PFSK-1 (cell line): Measurements from ENCODE around the gene EN1.

ENCODE experiments used
- POLR2AphosphoS5 ChIP-seq: IDR thresholded peaks from 2 replicates; pipeline ENCODE4 v1.6.1; 2012; ENCODE audit warnings: low read depth, mild to moderate bottlenecking, control low read depth, low read length, moderate library complexity
- SIN3A ChIP-seq: IDR thresholded peaks from 2 replicates; pipeline ENCODE4 v1.6.1; 2012; ENCODE audit warnings: mild to moderate bottlenecking, low read length, moderate library complexity, borderline replicate concordance; ENCODE audit not compliant: insufficient read depth

DNA sequence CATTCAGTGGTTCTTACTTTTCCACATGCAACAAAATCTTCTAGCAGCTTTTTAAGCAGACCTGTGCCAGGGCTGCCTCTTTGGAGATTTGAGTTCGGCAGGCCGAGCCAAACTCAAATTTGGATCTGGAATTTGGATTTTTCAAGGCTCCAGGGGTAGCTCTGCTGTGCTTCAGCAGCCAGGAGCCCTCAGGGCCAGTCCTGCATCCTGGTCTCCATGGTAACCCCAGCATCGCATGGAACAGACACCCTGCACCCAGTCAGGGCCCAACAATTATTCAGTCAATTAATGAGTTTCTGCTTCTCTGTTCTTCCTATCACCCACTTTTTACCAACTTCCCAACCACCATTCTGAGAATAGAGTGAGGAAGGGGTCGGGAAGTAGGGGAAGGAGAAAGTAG lies 30.0 kb downstream of the EN1 start:
- TF ChIP-seq POLR2AphosphoS5 (no peak), SIN3A (no peak)
